Astrocyte (in vitro differentiated cells and primary cell): ENCODE results near the gene CIT. TPM values are rescaled to one million over a fixed set of nuclear protein-coding genes. Genes with fewer than 3 reads are reported as not detected.

Source experiments
- DNase-seq: peaks from one replicate; pipeline ENCODE4 v3.0.0-alpha.2; 2010; ENCODE audit warnings: low read depth
- FAIRE-seq: peaks from 2 replicates; lab custom pipeline; 2011; peaks lifted over from hg19 to GRCh38; lab: Jason Lieb, UNC
- H2AFZ ChIP-seq: 2 replicates; pipeline ENCODE4 v1.6.0; 2012; ENCODE audit warnings: low read depth, low read length, inconsistent platforms
- H3K27ac ChIP-seq: 2 replicates; pipeline ENCODE4 v1.5.1; 2011; ENCODE audit warnings: low read depth, low read length, inconsistent platforms
- H3K27me3 ChIP-seq: 2 replicates; pipeline ENCODE4 v1.6.0; 2011; ENCODE audit warnings: low read length, inconsistent platforms; ENCODE audit not compliant: insufficient read depth
- H3K36me3 ChIP-seq: 2 replicates; pipeline ENCODE4 v1.5.1; 2011; ENCODE audit warnings: low read length, inconsistent platforms; ENCODE audit not compliant: insufficient read depth
- H3K4me1 ChIP-seq: 2 replicates; pipeline ENCODE4 v1.5.1; 2011; ENCODE audit warnings: low read length, inconsistent platforms; ENCODE audit not compliant: insufficient read depth
- H3K4me2 ChIP-seq: 2 replicates; pipeline ENCODE4 v1.6.0; 2012; ENCODE audit warnings: low read length, inconsistent platforms
- H3K4me3 ChIP-seq: 2 replicates; pipeline ENCODE4 v1.5.1; 2011; ENCODE audit warnings: low read depth, mild to moderate bottlenecking, low read length, inconsistent platforms; ENCODE audit not compliant: insufficient read depth
- H3K79me2 ChIP-seq: 2 replicates; pipeline ENCODE4 v1.6.0; 2012; ENCODE audit warnings: mild to moderate bottlenecking, low read length, inconsistent platforms; ENCODE audit not compliant: insufficient read depth
- H3K9ac ChIP-seq: 2 replicates; pipeline ENCODE4 v1.6.0; 2012; ENCODE audit warnings: mild to moderate bottlenecking, low read length, inconsistent platforms
- H3K9me3 ChIP-seq: 2 replicates; pipeline ENCODE4 v1.5.1; 2012; ENCODE audit warnings: low read depth, mild to moderate bottlenecking, low read length, inconsistent platforms; ENCODE audit not compliant: insufficient read depth
- H4K20me1 ChIP-seq: 2 replicates; pipeline ENCODE4 v1.6.0; 2012; ENCODE audit warnings: low read length, inconsistent platforms; ENCODE audit not compliant: insufficient read depth
- H3K27ac Mint-ChIP-seq: one replicate; pipeline ENCODE4 v1.8.0; 2021; ENCODE audit warnings: mild to moderate bottlenecking, mixed read lengths; ENCODE audit not compliant: unreplicated experiment
- H3K27me3 Mint-ChIP-seq: one replicate; pipeline ENCODE4 v1.8.0; 2021; ENCODE audit warnings: low read depth, mixed read lengths; ENCODE audit not compliant: unreplicated experiment
- H3K36me3 Mint-ChIP-seq: one replicate; pipeline ENCODE4 v1.8.0; 2021; ENCODE audit warnings: low read depth, mixed read lengths; ENCODE audit not compliant: unreplicated experiment
- H3K4me1 Mint-ChIP-seq: one replicate; pipeline ENCODE4 v1.8.0; 2021; ENCODE audit warnings: low read depth, mixed read lengths; ENCODE audit not compliant: unreplicated experiment
- H3K4me3 Mint-ChIP-seq: one replicate; pipeline ENCODE4 v1.8.0; 2021; ENCODE audit warnings: mild to moderate bottlenecking, moderate library complexity, mixed read lengths; ENCODE audit not compliant: unreplicated experiment
- H3K9me3 Mint-ChIP-seq: one replicate; pipeline ENCODE4 v1.8.0; 2021; ENCODE audit warnings: mild to moderate bottlenecking, mixed read lengths; ENCODE audit not compliant: unreplicated experiment
- EZH2 ChIP-seq: IDR thresholded peaks from 2 replicates; pipeline ENCODE4 v1.6.1; 2012; ENCODE audit warnings: mild to moderate bottlenecking, low read length, inconsistent platforms; ENCODE audit not compliant: insufficient read depth
- total RNA-seq: library from RNA; stranded (reverse); gene quantifications from 2 replicates; pipeline ENCODE4 v1.2.1, GENCODE V29; 2021
- TF ChIP-seq, protein P1 (sequence below): IDR thresholded peaks from 2 replicates; pipeline ENCODE4 v1.5.1; 2011; ENCODE audit warnings: low read depth, mild to moderate bottlenecking, inconsistent platforms, low read length, moderate library complexity; ENCODE audit not compliant: insufficient read depth

Gene CIT
- total RNA-seq, 1 donor from 2014 or later: 4.5 TPM

DNA sequence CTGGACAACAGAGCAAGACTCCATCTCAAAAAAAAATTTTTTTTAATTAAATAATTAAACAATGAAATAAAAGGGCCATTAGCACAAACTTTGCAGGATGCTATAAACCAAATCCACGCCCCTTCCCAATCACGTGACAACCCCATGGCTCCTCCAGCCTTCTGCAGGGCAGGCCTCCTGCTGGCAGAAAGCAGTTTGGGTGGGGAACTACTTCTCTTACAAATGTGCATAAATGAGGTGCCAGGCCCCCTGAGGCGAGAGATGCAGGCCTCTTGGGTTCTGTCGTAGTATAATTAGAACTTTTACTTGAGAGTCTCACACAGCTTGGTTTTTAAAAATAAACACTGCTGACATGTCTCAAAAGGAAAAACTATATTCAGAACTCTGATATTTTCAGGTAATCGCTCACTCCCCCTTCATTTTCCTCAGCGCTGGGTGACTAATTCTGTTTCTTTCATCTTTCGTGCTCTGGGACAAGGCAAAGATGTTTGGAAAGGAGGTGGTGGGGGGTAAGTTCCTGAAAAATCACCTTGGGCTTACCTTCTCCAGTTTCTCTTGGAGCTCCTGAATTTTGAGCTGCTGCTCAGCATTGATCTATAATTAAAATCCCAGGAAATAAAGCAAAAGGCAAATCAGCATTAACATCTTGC lies 101.7 kb downstream of the CIT start:
- no peaks in the 10 kb centered on the region for H3K27me3 ChIP-seq
- TF ChIP-seq, protein P1, sequence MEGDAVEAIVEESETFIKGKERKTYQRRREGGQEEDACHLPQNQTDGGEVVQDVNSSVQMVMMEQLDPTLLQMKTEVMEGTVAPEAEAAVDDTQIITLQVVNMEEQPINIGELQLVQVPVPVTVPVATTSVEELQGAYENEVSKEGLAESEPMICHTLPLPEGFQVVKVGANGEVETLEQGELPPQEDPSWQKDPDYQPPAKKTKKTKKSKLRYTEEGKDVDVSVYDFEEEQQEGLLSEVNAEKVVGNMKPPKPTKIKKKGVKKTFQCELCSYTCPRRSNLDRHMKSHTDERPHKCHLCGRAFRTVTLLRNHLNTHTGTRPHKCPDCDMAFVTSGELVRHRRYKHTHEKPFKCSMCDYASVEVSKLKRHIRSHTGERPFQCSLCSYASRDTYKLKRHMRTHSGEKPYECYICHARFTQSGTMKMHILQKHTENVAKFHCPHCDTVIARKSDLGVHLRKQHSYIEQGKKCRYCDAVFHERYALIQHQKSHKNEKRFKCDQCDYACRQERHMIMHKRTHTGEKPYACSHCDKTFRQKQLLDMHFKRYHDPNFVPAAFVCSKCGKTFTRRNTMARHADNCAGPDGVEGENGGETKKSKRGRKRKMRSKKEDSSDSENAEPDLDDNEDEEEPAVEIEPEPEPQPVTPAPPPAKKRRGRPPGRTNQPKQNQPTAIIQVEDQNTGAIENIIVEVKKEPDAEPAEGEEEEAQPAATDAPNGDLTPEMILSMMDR: no peak
- TF ChIP-seq EZH2: no peak
- H3K27ac Mint-ChIP-seq: no peak overlapping the region
- H3K4me1 Mint-ChIP-seq: no peaks in the 10 kb centered on the region
- no peak overlapping the region for H3K4me3 ChIP-seq
- H3K27ac ChIP-seq: no peak overlapping the region
- H3K4me2 ChIP-seq: no peak overlapping the region
- FAIRE-seq (no peak), DNase-seq (no peak)
- H3K9ac ChIP-seq: no peak overlapping the region
- H3K36me3 ChIP-seq: peaks cover 14% of the 10 kb centered on the region
- H3K4me1 ChIP-seq: no peaks in the 10 kb centered on the region
- no peaks in the 10 kb centered on the region for H3K79me2 ChIP-seq
- no peak overlapping the region for H3K4me3 Mint-ChIP-seq
- H3K36me3 Mint-ChIP-seq: no peaks in the 10 kb centered on the region
- no peaks in the 10 kb centered on the region for H3K9me3 ChIP-seq
- H3K9me3 Mint-ChIP-seq: no peaks in the 10 kb centered on the region
- no peak overlapping the region for H2AFZ ChIP-seq
- no peaks in the 10 kb centered on the region for H4K20me1 ChIP-seq
- H3K27me3 Mint-ChIP-seq: no peaks in the 10 kb centered on the region

- TF ChIP-seq, protein P1: no peak
- TF ChIP-seq EZH2: no peak
- no peak overlapping the region for H2AFZ ChIP-seq
- H3K79me2 ChIP-seq: no peaks in the 10 kb centered on the region
- Mint-ChIP-seq H3K9me3 (no peaks in the 10 kb centered on the region), H3K36me3 (no peaks in the 10 kb centered on the region), H3K27me3 (no peaks in the 10 kb centered on the region), H3K4me3 (no peak overlapping the region), H3K4me1 (peaks cover 4% of the 10 kb centered on the region), H3K27ac (no peak overlapping the region)
- no peak overlapping the region for H3K4me2 ChIP-seq
- no peaks in the 10 kb centered on the region for H3K4me1 ChIP-seq
- H4K20me1 ChIP-seq: no peaks in the 10 kb centered on the region
- no peak overlapping the region for H3K9ac ChIP-seq
- no peaks in the 10 kb centered on the region for H3K27me3 ChIP-seq
- FAIRE-seq: no peak
- no peak for DNase-seq
- no peak overlapping the region for H3K4me3 ChIP-seq
- no peaks in the 10 kb centered on the region for H3K9me3 ChIP-seq
- no peak overlapping the region for H3K27ac ChIP-seq
- peaks cover 17% of the 10 kb centered on the region for H3K36me3 ChIP-seq
Observed at GRCh38 chr12:119772431-119772830, 104.7 kb downstream of the CIT start.

DNA sequence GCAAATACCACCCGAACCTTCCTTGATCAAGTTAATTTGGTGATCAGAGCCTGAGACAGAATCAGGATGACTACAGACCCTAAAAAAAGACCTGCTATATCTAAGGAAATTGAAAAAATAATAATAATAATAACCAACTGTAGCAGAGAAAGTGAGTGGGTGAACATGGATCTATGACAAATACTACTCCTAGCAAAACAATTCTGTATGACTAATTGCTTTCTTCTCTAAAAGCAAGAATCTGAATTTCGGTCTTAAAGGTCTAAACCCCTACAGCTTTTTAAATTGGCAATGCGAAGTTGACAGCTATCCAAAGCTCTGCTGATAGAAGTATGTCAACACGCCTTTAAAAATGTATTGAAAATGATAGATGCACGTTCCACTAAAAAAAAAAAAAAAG lies 107.0 kb downstream of the CIT start:
- no peaks in the 10 kb centered on the region for H4K20me1 ChIP-seq
- FAIRE-seq: no peak
- no peak overlapping the region for H3K4me3 ChIP-seq
- H3K27me3 Mint-ChIP-seq: no peaks in the 10 kb centered on the region
- no peaks in the 10 kb centered on the region for H3K79me2 ChIP-seq
- TF ChIP-seq, protein P1: no peak
- TF ChIP-seq EZH2: no peak
- no peaks in the 10 kb centered on the region for H3K4me1 ChIP-seq
- peaks cover 4% of the 10 kb centered on the region for H3K4me1 Mint-ChIP-seq
- H3K27me3 ChIP-seq: no peaks in the 10 kb centered on the region
- no peak overlapping the region for H3K27ac ChIP-seq
- H3K27ac Mint-ChIP-seq: no peak overlapping the region
- peaks cover 16% of the 10 kb centered on the region for H3K36me3 ChIP-seq
- no peak overlapping the region for H3K9ac ChIP-seq
- no peaks in the 10 kb centered on the region for H3K36me3 Mint-ChIP-seq
- H3K9me3 Mint-ChIP-seq: no peaks in the 10 kb centered on the region
- no peak overlapping the region for H3K4me3 Mint-ChIP-seq
- no peaks in the 10 kb centered on the region for H3K9me3 ChIP-seq
- no peak overlapping the region for H3K4me2 ChIP-seq
- no peak overlapping the region for H2AFZ ChIP-seq
- DNase-seq: no peak
